ENCODE results near the gene EPS8L1.
"Not testable (repeated sequence)": the region's sequence is repeated elsewhere in the genome, so short reads cannot be mapped to it uniquely, and the experiment has no call there.

The EPS8L1 gene

DNA sequence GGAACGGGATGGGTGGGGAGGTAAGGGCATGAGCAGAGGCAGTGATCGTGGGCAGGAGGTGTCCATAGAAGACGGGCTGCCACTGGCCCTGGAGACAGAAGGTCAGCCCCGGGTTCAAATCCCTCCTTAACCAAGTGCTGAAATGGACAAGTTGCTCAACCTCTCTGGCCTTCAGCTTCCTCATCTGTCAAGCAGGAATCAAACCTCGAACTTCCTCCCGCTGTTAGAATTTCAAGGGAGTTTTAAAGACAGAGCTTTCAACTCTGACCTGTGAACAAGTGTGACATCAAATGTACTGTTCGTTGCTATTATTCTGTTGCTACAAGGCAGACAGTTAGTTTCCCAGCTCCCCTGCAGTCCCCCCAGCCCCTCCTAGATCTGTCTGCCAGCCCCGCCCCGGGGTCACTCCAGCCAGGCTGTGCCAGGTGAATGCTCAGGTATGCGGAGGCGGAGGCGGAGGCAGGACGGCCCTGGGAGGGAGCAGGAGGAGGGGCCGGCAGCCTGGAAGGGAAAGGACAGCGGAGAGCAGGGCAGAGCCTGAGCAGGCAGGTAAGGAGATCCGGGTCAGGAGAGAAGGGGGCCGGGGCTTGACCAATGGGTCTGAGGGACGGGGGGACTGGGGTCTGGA, at the start of gene EPS8L1:
Gene EPS8L1, plus strand, starts transcription at position 499 of the 628 bp plus-strand sequence. CDS start 576 bp downstream, outside the sequence.
- DNase-seq (ENCODE audit: low spot score): no peak

DNA sequence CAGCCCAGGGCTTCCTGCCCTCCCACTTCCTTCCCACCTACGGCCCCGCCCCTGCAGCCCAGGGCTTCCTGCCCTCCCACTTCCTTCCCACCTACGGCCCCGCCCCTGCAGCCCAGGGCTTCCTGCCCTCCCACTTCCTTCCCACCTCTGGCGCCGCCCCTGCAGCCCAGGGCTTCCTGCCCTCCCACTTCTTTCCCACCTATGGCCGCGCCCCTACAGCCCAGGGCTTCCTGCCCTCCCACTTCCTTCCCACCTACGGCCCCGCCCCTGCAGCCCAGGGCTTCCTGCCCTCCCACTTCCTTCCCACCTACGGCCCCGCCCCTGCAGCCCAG, 48.6 kb upstream of the EPS8L1 start:
- not testable (repeated sequence) for DNase-seq (ENCODE audit: low spot score)

DNA sequence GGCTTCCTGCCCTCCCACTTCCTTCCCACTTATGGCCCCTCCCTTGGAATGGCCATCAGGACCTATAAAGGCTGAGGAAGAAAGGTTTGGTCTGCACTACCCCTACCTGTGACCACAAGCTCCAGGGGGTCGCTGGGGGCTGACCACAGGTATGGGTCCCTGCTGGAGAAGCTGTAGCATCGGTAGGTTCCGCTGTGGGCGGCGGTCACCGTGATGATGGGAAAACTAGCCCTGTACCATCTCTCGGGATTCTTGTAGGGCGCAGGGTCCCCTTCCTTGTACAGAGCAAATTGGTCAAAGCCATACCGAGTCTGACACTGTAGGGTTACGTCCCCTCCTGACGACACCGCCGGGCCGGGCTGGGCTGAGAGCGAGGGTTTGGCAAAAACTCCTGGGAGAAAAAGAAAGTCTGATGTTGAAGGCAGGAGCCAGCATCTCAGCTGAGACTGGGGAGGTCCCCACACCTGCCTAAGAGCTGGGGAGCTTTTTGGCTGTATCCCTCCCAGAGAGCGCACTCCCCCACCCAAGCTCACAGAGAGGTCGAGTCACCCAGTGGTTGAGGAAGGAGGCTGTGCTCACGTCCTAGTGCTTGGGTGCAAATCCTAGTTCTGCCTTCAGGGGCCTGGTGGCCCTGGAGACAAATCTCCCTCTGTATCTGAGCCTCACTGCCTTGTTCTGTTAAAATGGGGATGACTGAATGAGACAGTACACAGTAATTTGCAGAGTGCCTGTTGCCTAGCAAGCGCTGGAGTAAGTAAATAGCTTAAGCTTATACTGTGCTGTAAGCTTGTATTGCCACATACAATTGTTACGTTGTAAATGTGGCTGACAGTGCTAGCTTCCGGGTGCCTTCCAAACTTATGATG, 48.0 kb upstream of the EPS8L1 start:
- DNase-seq (ENCODE audit: low spot score): no peak

- no peak for DNase-seq (ENCODE audit: low spot score)
Measured at GRCh38 chr19:55028757-55029156, 46.9 kb upstream of the EPS8L1 start.

DNA sequence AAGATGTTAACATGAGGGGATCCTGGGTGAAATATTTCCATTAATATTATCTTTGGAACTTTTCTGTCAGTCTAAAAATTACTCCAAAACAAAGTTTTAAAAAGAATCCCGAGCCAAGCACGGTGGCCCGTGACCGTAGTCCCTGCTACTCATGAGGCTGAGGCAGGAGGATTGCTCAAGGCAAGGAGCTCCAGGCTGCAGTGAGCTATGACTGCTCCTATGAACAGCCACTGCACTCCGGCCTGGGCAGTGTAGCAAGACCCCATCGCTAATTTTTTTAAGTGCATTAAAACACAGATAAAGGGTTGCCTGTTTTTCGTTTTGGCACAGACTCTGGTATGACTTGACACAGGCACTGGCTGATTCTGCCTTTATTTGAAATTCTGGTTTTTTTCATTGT, 44.5 kb upstream of the EPS8L1 start:
- DNase-seq (ENCODE audit: low spot score): no peak

GRCh38 chr19:55032170-55032800, 43.4 kb upstream of the EPS8L1 start:
- DNase-seq (ENCODE audit: low spot score): no peak

GRCh38 chr19:55032976-55033643, 42.6 kb upstream of the EPS8L1 start:
- not testable (repeated sequence) for DNase-seq (ENCODE audit: low spot score)

DNA sequence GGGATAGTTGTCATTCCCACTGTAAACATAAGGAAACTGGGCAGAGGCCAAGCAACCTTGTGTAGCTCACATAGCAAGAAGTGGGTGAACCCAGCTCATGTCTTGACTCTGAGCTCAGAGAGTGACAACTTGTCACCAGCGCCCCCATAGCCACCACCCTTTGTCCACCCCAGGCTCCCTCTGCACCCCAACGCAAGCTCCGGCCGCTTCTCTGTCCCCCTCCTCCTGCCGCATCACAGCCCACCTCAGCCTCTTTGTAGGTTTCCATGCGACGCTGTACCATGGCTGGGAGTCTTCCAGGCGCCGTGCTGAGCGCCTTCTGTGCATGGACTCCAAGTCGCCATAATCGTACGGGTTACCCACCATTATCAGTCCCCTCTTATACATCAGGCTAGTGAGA, 40.9 kb upstream of the EPS8L1 start:
- DNase-seq (ENCODE audit: low spot score): no peak

- DNase-seq (ENCODE audit: low spot score): no peak
Measured at GRCh38 chr19:55036058-55036457, 39.6 kb upstream of the EPS8L1 start.

DNA sequence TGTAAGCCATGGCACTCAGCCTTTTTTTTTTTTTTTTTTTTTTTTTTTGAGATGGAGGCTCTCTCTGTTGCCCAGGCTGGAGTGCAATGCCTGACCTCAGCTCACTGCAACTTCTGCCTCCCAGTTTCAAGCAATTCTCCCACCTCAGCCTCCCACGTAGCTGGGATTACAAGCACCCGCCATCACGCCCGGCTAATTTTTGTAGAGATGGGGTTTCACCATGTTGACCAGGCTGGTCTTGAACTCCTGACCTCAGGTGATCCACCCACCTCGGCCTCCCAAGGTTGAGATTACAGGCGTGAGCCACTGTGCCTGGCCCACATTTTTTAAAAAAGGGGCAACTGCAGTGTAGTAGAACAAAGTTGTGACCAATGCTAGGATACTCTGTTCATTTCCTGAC, 38.1 kb upstream of the EPS8L1 start:
- DNase-seq (ENCODE audit: low spot score): not testable (repeated sequence)

DNA sequence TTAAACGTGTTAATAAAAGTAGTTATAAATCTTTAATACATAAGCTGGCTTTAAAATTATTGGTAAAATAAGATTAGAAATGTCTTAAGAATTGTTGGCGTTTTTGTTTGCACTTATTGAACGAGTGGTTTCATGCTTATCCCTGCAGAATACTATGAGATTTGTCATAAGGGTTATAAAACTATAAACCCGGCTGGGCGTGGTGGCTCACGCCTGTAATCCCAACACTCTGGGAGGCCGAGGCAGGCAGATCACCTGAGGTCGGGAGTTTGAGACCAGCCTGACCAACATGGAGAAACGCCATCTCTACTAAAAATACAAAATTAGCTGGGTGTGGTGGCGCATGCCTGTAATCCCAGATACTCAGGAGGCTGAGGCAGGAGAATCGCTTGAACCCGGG, 35.0 kb upstream of the EPS8L1 start:
- DNase-seq (ENCODE audit: low spot score): not testable (repeated sequence)

DNA sequence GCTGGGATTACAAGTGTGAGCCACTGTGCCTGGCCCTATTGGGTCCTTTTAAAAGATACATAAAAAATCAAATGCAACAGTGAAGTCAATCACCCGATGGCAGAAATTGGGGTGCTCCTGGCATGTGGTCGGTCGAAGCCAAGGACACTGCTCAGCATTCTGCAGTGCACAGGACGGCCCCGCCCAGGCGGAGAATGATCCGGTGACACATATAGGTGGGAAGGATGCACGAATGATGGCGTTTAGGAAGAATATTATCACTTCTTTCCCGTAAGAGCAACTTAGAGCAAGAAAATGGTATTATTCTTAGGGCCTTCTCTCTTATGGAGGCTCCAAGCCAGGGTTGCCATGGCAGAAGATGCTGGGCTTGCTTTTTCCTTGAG, 34.4 kb upstream of the EPS8L1 start:
- DNase-seq (ENCODE audit: low spot score): no peak

- DNase-seq (ENCODE audit: low spot score): no peak
Measured at GRCh38 chr19:55041627-55042343, 33.9 kb upstream of the EPS8L1 start.

GRCh38 chr19:55042344-55042678, 33.4 kb upstream of the EPS8L1 start:
- DNase-seq (ENCODE audit: low spot score): no peak

DNA sequence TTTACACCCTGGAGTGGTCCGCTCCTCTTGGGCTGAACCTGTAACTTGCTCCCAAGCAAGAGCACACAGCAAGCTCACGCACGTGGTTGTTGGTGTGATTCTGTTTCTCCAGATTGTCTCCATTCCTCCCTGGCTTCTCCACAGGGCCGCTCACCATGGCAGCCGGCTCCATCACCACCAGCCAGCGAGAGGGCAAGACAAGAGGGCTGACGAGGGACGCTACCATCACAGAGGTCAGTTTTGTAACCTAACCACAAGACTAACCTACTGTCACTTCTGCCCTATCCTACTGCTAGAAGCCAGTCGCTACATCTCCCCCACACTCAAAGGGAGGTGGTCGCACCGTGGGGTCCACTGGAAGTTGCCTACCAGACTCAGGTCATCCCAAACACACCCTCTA, 33.0 kb upstream of the EPS8L1 start:
- no peak for DNase-seq (ENCODE audit: low spot score)

DNA sequence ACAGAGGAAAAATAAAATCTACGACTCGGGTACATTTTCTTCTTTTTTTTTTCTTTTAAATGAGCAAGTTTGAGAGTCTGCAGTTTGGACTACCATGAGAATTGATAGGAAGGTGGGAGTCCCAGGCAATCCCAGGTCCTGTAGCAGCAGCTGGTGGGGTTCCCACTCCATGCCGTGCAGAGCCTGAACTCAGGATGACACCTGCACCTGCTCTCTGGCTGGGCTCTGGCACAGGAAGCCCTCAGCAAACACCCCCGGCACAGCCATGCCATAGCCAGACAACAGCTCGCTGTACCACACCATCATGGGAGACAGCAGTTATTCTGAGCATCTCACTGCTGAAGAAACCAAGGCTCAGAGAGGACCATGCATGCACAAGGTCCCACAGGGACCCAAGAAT, 31.4 kb upstream of the EPS8L1 start:
- no peak for DNase-seq (ENCODE audit: low spot score)

GRCh38 chr19:55044771-55045716, 30.6 kb upstream of the EPS8L1 start:
- no peak for DNase-seq (ENCODE audit: low spot score)

DNA sequence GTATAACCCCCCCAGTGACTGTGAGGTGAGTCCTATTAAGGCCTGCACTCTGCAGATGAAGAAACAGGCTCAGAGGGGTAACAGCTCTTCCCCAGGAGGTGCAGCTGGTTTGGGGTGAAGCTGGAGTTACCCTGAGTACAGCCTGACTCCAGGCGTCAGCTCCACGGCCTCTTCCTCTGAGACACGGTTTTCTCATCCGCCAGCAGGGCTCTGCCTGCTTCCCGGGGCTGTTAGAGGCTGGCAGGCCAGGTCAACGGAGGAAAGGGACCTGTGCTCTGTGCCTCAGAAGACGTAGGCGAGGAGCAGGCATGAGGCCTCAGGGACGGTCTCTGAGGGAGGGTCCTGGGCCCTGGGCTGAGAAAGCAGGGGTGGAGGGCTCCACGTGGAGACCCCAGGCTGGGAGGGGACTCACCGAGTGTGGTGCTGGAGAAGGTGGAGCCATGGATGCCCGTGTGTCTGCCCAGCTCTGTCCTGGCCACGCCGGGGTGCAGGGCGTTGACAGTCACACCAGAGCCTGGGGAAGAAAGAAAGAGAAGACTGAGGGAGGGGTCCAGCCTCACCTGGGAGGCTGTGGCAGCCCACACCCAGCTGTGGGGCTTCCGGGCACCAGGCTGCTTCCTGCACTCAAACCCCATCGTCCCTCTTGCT, 28.6 kb upstream of the EPS8L1 start:
- DNase-seq (ENCODE audit: low spot score): no peak

GRCh38 chr19:55047951-55048350, 27.7 kb upstream of the EPS8L1 start:
- no peak for DNase-seq (ENCODE audit: low spot score)

DNA sequence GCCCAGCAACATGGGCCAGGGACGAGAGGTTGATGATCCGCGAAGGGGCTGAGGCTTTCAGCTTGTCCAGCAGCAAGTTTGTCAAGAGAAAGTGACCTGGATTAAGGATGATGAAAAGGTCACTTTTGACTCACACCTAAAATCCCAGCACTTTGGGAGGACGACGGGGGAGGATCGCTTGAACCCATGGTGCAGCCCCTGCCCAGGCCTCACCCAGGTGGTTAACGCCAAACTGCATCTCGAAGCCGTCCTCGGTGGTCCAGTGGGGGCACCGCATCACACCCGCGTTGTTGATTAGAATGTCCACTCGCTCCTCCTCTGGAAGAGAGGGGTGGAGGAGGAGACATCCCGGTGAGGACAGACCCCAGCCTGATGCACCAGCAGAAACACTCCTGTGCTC, 27.2 kb upstream of the EPS8L1 start:
- no peak for DNase-seq (ENCODE audit: low spot score)

All from putamen (tissue), 1 donor.